HAP-1 (cell line): ENCODE measurements around the gene DCLK2.

Experiments
- DNase-seq, 2 experiments: peaks; one replicate each; pipeline ENCODE4 v3.0.0-alpha.2; 2016 to 2020; ENCODE audit warnings: low spot score in 2 of 2
- H3K27me3 ChIP-seq: fragments of 250-450 bp; sonication (Bioruptor Pico); 2 replicates; pipeline ENCODE4 v1.5.1; 2020; ENCODE audit warnings: low read depth, mild to moderate bottlenecking, moderate library complexity
- H3K36me3 ChIP-seq: fragments of 250-450 bp; sonication (Bioruptor Pico); replicated peaks from 2 replicates; pipeline ENCODE4 v1.5.1; 2020; ENCODE audit warnings: mild to moderate bottlenecking
- H3K4me1 ChIP-seq: fragments of 250-450 bp; sonication (Bioruptor Pico); 2 replicates; pipeline ENCODE4 v1.5.1; 2020; ENCODE audit warnings: mild to moderate bottlenecking
- H3K4me3 ChIP-seq: fragments of 250-450 bp; sonication (Bioruptor Pico); 2 replicates; pipeline ENCODE4 v1.5.1; 2020; ENCODE audit warnings: mild to moderate bottlenecking, moderate library complexity
- H3K9me3 ChIP-seq: fragments of 250-450 bp; sonication (Bioruptor Pico); 2 replicates; pipeline ENCODE4 v1.5.1; 2020; ENCODE audit warnings: mild to moderate bottlenecking, moderate library complexity
- in situ Hi-C: fragments of 300-500 bp; cut with MboI; formaldehyde crosslinking; loops from 3 replicates; pipeline ENCODE4 v1.14.3; 2020; ENCODE audit warnings: low sequenced_read_pairs, inconsistent platforms, mixed read lengths

DCLK2 gene

DNA sequence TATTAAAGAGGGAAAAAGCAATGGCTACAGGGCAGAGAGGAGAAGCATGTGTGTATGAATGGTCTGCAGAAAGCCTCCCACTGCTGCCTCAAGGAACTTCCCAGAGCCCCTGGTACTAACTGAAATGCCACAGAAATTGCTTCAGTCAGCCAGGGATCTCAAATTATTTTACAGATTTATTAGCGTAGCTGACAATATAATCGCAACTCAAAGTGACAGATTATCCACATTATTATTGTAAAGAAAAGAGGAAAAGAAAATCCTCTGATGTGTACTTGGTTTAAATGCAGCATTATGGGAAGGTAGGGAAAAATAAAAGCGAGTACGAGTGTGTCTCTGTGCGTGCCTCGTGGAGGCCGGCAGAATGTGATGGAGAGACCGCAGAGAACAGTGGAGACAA, 202.7 kb downstream of the DCLK2 start:
- no peaks in the 10 kb centered on the region for H3K9me3 ChIP-seq
- in situ Hi-C loops: no loop called here
- no peak for DNase-seq
- H3K36me3 ChIP-seq: no peaks in the 10 kb centered on the region
- no peak overlapping the region for H3K4me3 ChIP-seq
- no peaks in the 10 kb centered on the region for H3K27me3 ChIP-seq
- H3K4me1 ChIP-seq: peaks cover 7% of the 10 kb centered on the region

DNA sequence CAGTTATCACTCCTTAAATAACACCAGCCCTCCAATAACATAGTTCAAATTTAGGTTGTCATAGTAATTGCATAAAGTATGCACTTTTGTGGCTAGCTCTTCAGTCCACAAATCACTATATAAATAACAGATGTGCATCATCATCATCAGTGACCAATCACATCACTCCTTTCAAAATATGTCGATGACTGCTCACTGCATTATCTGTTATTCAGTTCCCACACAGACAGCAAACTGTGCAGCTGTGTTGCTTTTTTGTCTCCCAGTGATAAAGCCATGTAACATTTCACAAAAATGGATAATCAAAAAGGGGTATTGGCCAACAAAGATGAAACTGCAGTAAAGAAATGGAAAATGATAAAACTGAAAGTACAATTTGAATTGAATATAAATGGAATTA, 205.4 kb downstream of the DCLK2 start:
- in situ Hi-C loops: no loop called here
- DNase-seq: no peak

GRCh38 chr4:150286656-150287055, 208.4 kb downstream of the DCLK2 start:
- in situ Hi-C loops: no loop called here
- Histone ChIP-seq H3K9me3 (no peaks in the 10 kb centered on the region), H3K4me3 (no peak overlapping the region), H3K4me1 (peaks cover 15% of the 10 kb centered on the region), H3K27me3 (no peaks in the 10 kb centered on the region), H3K36me3 (no peaks in the 10 kb centered on the region)
- no peak for DNase-seq

More for the DNA sequence above, 205.4 kb downstream of the DCLK2 start:
- no peaks in the 10 kb centered on the region for H3K36me3 ChIP-seq
- H3K27me3 ChIP-seq: no peaks in the 10 kb centered on the region
- H3K4me3 ChIP-seq: no peak overlapping the region
- H3K4me1 ChIP-seq: peaks cover 15% of the 10 kb centered on the region
- H3K9me3 ChIP-seq: no peaks in the 10 kb centered on the region

DNA sequence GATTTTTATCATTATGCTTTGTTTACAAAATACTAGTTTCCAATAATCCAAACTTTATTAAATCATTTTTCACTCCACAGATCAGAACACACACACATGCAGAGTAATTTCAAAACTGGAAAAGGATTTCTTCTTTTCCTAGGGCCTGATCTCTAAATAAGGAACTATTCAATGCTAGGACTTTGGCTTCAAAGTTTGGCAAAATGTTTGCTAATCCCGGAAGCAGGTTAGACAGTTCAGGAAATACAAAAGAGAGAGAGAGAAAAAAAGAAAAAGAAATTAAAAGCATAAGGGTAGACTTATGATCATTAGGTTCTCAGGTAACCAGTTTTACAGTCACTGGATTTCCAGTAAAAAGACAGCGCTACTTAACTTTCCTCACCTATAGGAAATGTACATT, 211.0 kb downstream of the DCLK2 start:
- Histone ChIP-seq H3K27me3 (no peaks in the 10 kb centered on the region), H3K4me1 (peaks cover 9% of the 10 kb centered on the region), H3K4me3 (no peak overlapping the region), H3K36me3 (no peaks in the 10 kb centered on the region), H3K9me3 (no peaks in the 10 kb centered on the region)
- no peak for DNase-seq
- in situ Hi-C loops: no loop called here

DNA sequence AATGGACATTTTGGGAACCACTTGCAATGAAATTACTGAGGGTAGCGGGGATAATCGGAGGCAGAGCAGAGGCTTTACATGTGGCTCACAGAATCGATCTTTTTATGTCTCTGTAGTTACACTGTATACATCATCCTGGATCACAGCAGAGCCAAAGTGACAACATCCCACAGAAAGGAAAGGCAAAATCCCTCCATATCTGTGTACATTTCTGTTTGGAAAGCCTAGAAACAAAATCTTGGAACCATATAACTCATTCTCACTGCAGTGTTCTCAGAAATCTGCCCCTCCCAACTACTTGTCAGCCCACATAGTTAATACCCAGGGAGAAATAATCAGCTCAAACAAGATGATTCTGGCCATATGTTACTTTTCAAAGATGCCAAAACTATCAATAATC, 211.6 kb downstream of the DCLK2 start:
- no peaks in the 10 kb centered on the region for H3K36me3 ChIP-seq
- no peak overlapping the region for H3K4me3 ChIP-seq
- in situ Hi-C loops: loop anchor here (10.0 kb wide), 1 partner anchor 575 kb away; no protein-coding TSS in a partner anchor
- no peak for DNase-seq
- H3K9me3 ChIP-seq: no peaks in the 10 kb centered on the region
- no peaks in the 10 kb centered on the region for H3K27me3 ChIP-seq
- H3K4me1 ChIP-seq: peaks cover 9% of the 10 kb centered on the region

DNA sequence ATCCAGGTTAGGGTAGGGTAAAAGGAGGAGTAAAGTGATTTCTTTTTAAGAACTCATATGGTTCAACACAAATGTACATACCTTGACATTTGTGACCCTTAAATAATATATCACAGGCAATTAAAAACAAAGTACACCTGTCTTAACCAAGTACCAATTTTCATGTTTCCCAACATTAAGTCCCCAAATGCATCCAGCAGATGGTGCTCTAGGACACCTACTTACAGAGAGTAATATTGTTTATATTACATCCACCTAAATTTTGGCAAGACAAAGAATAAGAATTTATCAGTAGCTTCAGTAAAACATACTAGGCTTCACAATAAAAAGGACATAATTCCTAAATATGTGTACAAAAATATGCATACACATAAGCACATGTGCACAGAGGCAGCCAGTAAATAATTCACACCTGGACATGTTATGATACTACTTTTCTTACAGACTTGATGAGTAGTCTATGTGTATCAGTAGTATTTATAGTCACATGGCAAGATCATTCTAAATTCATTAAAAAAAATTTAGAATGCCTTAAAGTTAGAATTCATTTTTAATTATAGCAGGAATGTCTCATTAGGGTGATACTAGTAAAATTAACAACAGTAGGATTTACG, 219.7 kb downstream of the DCLK2 start:
- DNase-seq: peak; percentile 55 to 67

DNA sequence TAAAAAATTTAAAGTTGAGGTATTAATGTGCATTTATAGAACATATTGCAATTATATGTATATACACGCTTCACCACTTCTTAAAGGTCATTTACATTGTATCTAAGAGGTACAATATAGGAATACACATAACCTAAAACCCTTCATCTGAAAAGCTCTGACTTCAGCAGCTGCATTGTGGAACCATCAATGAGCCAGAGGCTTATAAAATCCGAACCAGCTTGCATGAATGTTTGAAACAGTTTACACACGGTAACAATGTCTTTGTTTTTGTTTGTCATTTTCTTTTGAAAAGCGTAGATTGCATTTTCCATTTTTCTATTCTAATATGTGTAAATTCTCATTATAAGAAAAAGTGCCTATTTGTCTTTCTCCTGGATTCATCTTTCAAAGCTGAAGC, 221.6 kb downstream of the DCLK2 start:
- Histone ChIP-seq H3K9me3 (no peaks in the 10 kb centered on the region), H3K4me3 (no peak overlapping the region), H3K4me1 (peaks cover 7% of the 10 kb centered on the region), H3K27me3 (no peaks in the 10 kb centered on the region), H3K36me3 (no peaks in the 10 kb centered on the region)
- no peak for DNase-seq
- in situ Hi-C loops: loop anchor here (10.0 kb wide), 1 partner anchor 565 kb away; no protein-coding TSS in a partner anchor

More for the DNA sequence above, 219.7 kb downstream of the DCLK2 start:
- Histone ChIP-seq H3K9me3 (no peaks in the 10 kb centered on the region), H3K27me3 (no peaks in the 10 kb centered on the region), H3K4me3 (no peak overlapping the region), H3K36me3 (no peaks in the 10 kb centered on the region), H3K4me1 (peaks cover 7% of the 10 kb centered on the region)
- in situ Hi-C loops: loop anchor here (10.0 kb wide), 1 partner anchor 567 kb away; no protein-coding TSS in a partner anchor

GRCh38 chr4:150302553-150302952, 224.3 kb downstream of the DCLK2 start:
- H3K9me3 ChIP-seq: no peaks in the 10 kb centered on the region
- in situ Hi-C loops: no loop called here
- H3K4me3 ChIP-seq: no peak overlapping the region
- H3K36me3 ChIP-seq: no peaks in the 10 kb centered on the region
- H3K27me3 ChIP-seq: no peaks in the 10 kb centered on the region
- no peak for DNase-seq
- peaks cover 7% of the 10 kb centered on the region for H3K4me1 ChIP-seq

GRCh38 chr4:150305995-150306394, 227.8 kb downstream of the DCLK2 start:
- in situ Hi-C loops: no loop called here
- DNase-seq: no peak
- Histone ChIP-seq H3K27me3 (no peaks in the 10 kb centered on the region), H3K4me1 (peaks cover 4% of the 10 kb centered on the region), H3K36me3 (no peaks in the 10 kb centered on the region), H3K4me3 (no peak overlapping the region), H3K9me3 (no peaks in the 10 kb centered on the region)

DNA sequence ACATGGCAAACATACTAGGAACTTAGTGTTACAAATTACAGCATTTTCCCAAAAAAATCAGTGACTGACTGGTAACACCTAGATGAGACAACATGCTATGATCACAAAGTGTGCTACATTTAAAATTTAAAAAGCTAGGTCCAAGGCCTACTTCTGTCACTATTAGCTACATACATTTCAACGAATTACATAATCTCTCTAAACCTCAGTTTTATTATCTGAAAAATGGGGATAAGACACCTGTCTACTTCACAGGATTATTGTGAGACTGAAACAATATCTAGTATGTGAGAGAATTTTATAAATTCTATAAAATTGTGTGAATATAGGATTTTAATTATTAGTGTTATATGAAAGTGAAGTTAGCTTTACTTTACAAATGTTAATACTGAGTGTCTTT, 228.5 kb downstream of the DCLK2 start:
- Histone ChIP-seq H3K4me1 (peaks cover 4% of the 10 kb centered on the region), H3K27me3 (no peaks in the 10 kb centered on the region), H3K4me3 (no peak overlapping the region), H3K9me3 (no peaks in the 10 kb centered on the region), H3K36me3 (no peaks in the 10 kb centered on the region)
- no peak for DNase-seq
- in situ Hi-C loops: no loop called here
